ENCODE results near the gene SLC30A9.

The SLC30A9 gene

GRCh38 chr4:41967392-41967791, 22.9 kb upstream of the SLC30A9 start:
- Histone ChIP-seq H3K79me2 (ENCODE audit: low read length) (no peaks in the 10 kb centered on the region), H3K4me1 (ENCODE audit: low read length) (no peaks in the 10 kb centered on the region), H4K20me1 (ENCODE audit: insufficient read depth, low read length) (no peaks in the 10 kb centered on the region), H2AFZ (ENCODE audit: low read length) (no peak overlapping the region), H3K36me3 (replicated peaks; ENCODE audit: insufficient read depth, low read length) (no peaks in the 10 kb centered on the region), H3F3A (ENCODE audit: insufficient read depth, low read length) (no peaks in the 10 kb centered on the region), H3K4me3 (ENCODE audit: low read length) (no peak overlapping the region), H3K9me3 (replicated peaks; ENCODE audit: insufficient read depth, low read length) (no peaks in the 10 kb centered on the region), H3K4me2 (ENCODE audit: low read depth, low read length) (no peak overlapping the region), H3K27ac (ENCODE audit: low read length) (no peak overlapping the region), H3K9ac (ENCODE audit: low read length) (no peak overlapping the region), H3K9me2 (replicated peaks; ENCODE audit: insufficient read depth, low read length) (no peaks in the 10 kb centered on the region), H3K27me3 (replicated peaks; ENCODE audit: insufficient read depth, low read length) (no peaks in the 10 kb centered on the region)
- TF ChIP-seq CTCF (IDR thresholded peaks at IDR 0.05; ENCODE audit: low read length), result no peak
- TF ChIP-seq EZH2phosphoT487 (IDR thresholded peaks at IDR 0.05; ENCODE audit: low read length), result no peak
- no peak for TF ChIP-seq EZH2 (optimal IDR thresholded peaks at IDR 0.05; ENCODE audit: low read depth, low read length)
- no peak for DNase-seq

- H3K4me1 ChIP-seq (ENCODE audit: low read length), result no peaks in the 10 kb centered on the region
Observed at GRCh38 chr4:41969671-41970070, 20.7 kb upstream of the SLC30A9 start.

GRCh38 chr4:41975341-41975740, 15.0 kb upstream of the SLC30A9 start:
- Histone ChIP-seq H3K9me2 (replicated peaks; ENCODE audit: insufficient read depth, low read length) (no peaks in the 10 kb centered on the region), H3K4me1 (ENCODE audit: low read length) (no peaks in the 10 kb centered on the region), H3K27me3 (replicated peaks; ENCODE audit: insufficient read depth, low read length) (no peaks in the 10 kb centered on the region), H3F3A (ENCODE audit: insufficient read depth, low read length) (no peaks in the 10 kb centered on the region), H3K9me3 (replicated peaks; ENCODE audit: insufficient read depth, low read length) (no peaks in the 10 kb centered on the region), H2AFZ (ENCODE audit: low read length) (no peak overlapping the region), H3K79me2 (ENCODE audit: low read length) (no peaks in the 10 kb centered on the region), H3K4me3 (ENCODE audit: low read length) (no peak overlapping the region), H3K36me3 (replicated peaks; ENCODE audit: insufficient read depth, low read length) (no peaks in the 10 kb centered on the region), H3K4me2 (ENCODE audit: low read depth, low read length) (no peak overlapping the region), H4K20me1 (ENCODE audit: insufficient read depth, low read length) (no peaks in the 10 kb centered on the region), H3K27ac (ENCODE audit: low read length) (no peak overlapping the region), H3K9ac (ENCODE audit: low read length) (no peak overlapping the region)
- DNase-seq, result no peak
- no peak for TF ChIP-seq EZH2 (optimal IDR thresholded peaks at IDR 0.05; ENCODE audit: low read depth, low read length)
- TF ChIP-seq EZH2phosphoT487 (IDR thresholded peaks at IDR 0.05; ENCODE audit: low read length), result no peak
- no peak for TF ChIP-seq CTCF (IDR thresholded peaks at IDR 0.05; ENCODE audit: low read length)

More at GRCh38 chr4:41969671-41970070, 20.7 kb upstream of the SLC30A9 start:
- Histone ChIP-seq H3K4me2 (ENCODE audit: low read depth, low read length) (no peak overlapping the region), H4K20me1 (ENCODE audit: insufficient read depth, low read length) (no peaks in the 10 kb centered on the region), H3K27me3 (replicated peaks; ENCODE audit: insufficient read depth, low read length) (no peaks in the 10 kb centered on the region), H3K9me3 (replicated peaks; ENCODE audit: insufficient read depth, low read length) (no peaks in the 10 kb centered on the region), H3K4me3 (ENCODE audit: low read length) (no peak overlapping the region), H3K36me3 (replicated peaks; ENCODE audit: insufficient read depth, low read length) (no peaks in the 10 kb centered on the region), H3K27ac (ENCODE audit: low read length) (no peak overlapping the region), H3K9me2 (replicated peaks; ENCODE audit: insufficient read depth, low read length) (no peaks in the 10 kb centered on the region), H3K79me2 (ENCODE audit: low read length) (no peaks in the 10 kb centered on the region), H3F3A (ENCODE audit: insufficient read depth, low read length) (no peaks in the 10 kb centered on the region), H2AFZ (ENCODE audit: low read length) (no peak overlapping the region), H3K9ac (ENCODE audit: low read length) (no peak overlapping the region)
- TF ChIP-seq EZH2 (optimal IDR thresholded peaks at IDR 0.05; ENCODE audit: low read depth, low read length) (no peak), CTCF (IDR thresholded peaks at IDR 0.05; ENCODE audit: low read length) (no peak), EZH2phosphoT487 (IDR thresholded peaks at IDR 0.05; ENCODE audit: low read length) (no peak)
- no peak for DNase-seq

Measured in MM.1S (cell line).